Measurements from ENCODE around the gene MAP1A. TPM values are rescaled to one million over a fixed set of nuclear protein-coding genes. Genes with fewer than 3 reads are reported as not detected.

MAP1A gene
- total RNA-seq, 1 experiment from 2014 or later: 1.9 TPM

- no peak for TF ChIP-seq ATF3 (IDR thresholded peaks at IDR 0.05)
- no peak for TF ChIP-seq SIN3A (IDR thresholded peaks at IDR 0.05; ENCODE audit: low read depth)
- no peak for TF ChIP-seq CBX3 (IDR thresholded peaks at IDR 0.05; ENCODE audit: low read depth)
- no peak for TF ChIP-seq EZH2phosphoT487 (IDR thresholded peaks at IDR 0.05; ENCODE audit: borderline replicate concordance)
- TF ChIP-seq CEBPB (IDR thresholded peaks at IDR 0.05; ENCODE audit: low read depth): no peak
- TF ChIP-seq ZFX (IDR thresholded peaks at IDR 0.05): no peak
- TF ChIP-seq ZNF274 (IDR thresholded peaks at IDR 0.05; ENCODE audit: low read depth, low read length): no peak
- TF ChIP-seq EZH2 (IDR thresholded peaks at IDR 0.05): no peak
- TF ChIP-seq MAX (IDR thresholded peaks at IDR 0.05): no peak
Measured at GRCh38 chr15:43513550-43513949, 3.9 kb upstream of the MAP1A start (continued).

GRCh38 chr15:43514241-43515057, 3.0 kb upstream of the MAP1A start:
- ChIA-PET CTCF (interaction anchor here (0.7 to 2.2 kb wide), 11 partner anchors 8 to 73 kb away, joined by 3 to 8 read pairs (median 4); no protein-coding TSS in a partner anchor), POLR2A (interaction anchor here (0.6 kb wide), 1 partner anchor 32 kb away, joined by 3 read pairs; no protein-coding TSS in a partner anchor), RAD21 (ENCODE audit: low non-redundant PET in 1 of 2, low total read pairs in 2 of 2, uncharacterized antibody in 2 of 2, unreplicated experiment in 2 of 2) (interaction anchor here in 1 of 2 experiments (1.4 kb wide), 1 partner anchor 74 kb away, joined by 5 read pairs; no protein-coding TSS in a partner anchor)
- ATAC-seq (no peak), DNase-seq (ENCODE audit: low read depth, low spot score) (no peak)
- Histone ChIP-seq H3K27ac (ENCODE audit: low read depth, low read length) (no peak overlapping the region), H3K4me2 (ENCODE audit: low read length) (no peak overlapping the region), H3K36me3 (ENCODE audit: control insufficient read depth in 1 of 2, insufficient read depth in 2 of 2, low read length in 2 of 2) (no peaks in the 10 kb centered on the region), H3K9me3 (ENCODE audit: control insufficient read depth in 1 of 2, insufficient read depth in 1 of 2, low read depth in 1 of 2, low read length in 2 of 2) (no peaks in the 10 kb centered on the region), H2AFZ (ENCODE audit: low read depth, low read length, poor library complexity, severe bottlenecking) (no peak overlapping the region), H3K4me1 (ENCODE audit: control insufficient read depth in 1 of 2, insufficient read depth in 2 of 2, low read length in 2 of 2) (peaks cover 18 to 29% of the 10 kb centered on the region in 2 experiments), H3K27me3 (ENCODE audit: insufficient read depth, low read length) (no peaks in the 10 kb centered on the region), H3K79me2 (ENCODE audit: insufficient read depth, low read length) (no peaks in the 10 kb centered on the region), H3K4me3 (replicated peaks in 1 of 2; ENCODE audit: low read depth in 1 of 2, low read length in 2 of 2) (no peak overlapping the region), H3K9me2 (ENCODE audit: insufficient read depth) (no peaks in the 10 kb centered on the region), H4K20me1 (ENCODE audit: insufficient read depth) (no peaks in the 10 kb centered on the region), H3K9ac (ENCODE audit: low read length) (no peak overlapping the region)
- TF ChIP-seq CTCF (IDR thresholded peaks at IDR 0.05 in 2 of 3, conservative IDR thresholded peaks at IDR 0.05 in 1 of 3; ENCODE audit: borderline replicate concordance in 1 of 3, insufficient read depth in 1 of 3, low read depth in 2 of 3, low read length in 2 of 3) (peak; percentile 42 to 72 (median 70); a peak in 5 of 6 replicates), RAD21 (IDR thresholded peaks at IDR 0.05; ENCODE audit: low read depth) (peak; percentile 63), ZFX (IDR thresholded peaks at IDR 0.05) (no peak)
- intact Hi-C loops (cut with micrococcal nuclease): no loop called here
- BruUV-seq (replicated peaks): no TSS peak
